SK-N-SH (cell line): ENCODE measurements around the gene SVOP. TPM values are rescaled to one million over a fixed set of nuclear protein-coding genes. Genes with fewer than 3 reads are reported as not detected.

ENCODE experiments used
- CTCF ChIA-PET: fragments of 300-600, 350-600 bp; formaldehyde crosslinking; extraction: SDS; loops from one replicate; lab custom pipeline; 2021; lab: Yijun Ruan, JAX
- POLR2A ChIA-PET: fragments of 350-600 bp; sonication (Branson Sonifier 250); formaldehyde crosslinking; extraction: SDS; loops from one replicate; lab custom pipeline; 2020; ENCODE audit warnings: antibody characterized with exemption, inconsistent platforms; lab: Yijun Ruan, JAX
- DNase-seq: peaks from one replicate; pipeline ENCODE4 v3.0.0; 2012
- H2AFZ ChIP-seq: fragments of 200-600 bp; sonication (generic); 2 replicates; pipeline ENCODE4 v1.8.1; 2016; ENCODE audit warnings: antibody characterized with exemption, mild to moderate bottlenecking, low read depth
- H3F3A ChIP-seq: fragments of 200-600 bp; sonication (generic); replicated peaks from 2 replicates; pipeline ENCODE3; 2016; ENCODE audit warnings: antibody characterized with exemption, mild to moderate bottlenecking; ENCODE audit not compliant: insufficient read depth
- H3K27ac ChIP-seq, 2 experiments: fragments of 200-500 bp in 1 of 2; fragments of 200-600 bp in 1 of 2; sonication (Bioruptor generic) in 1 of 2; sonication (generic), shearing (Covaris generic) in 1 of 2; 2 replicates each; pipeline versions ENCODE4 v1.5.1 to v1.6.1; 2014 to 2016; ENCODE audit warnings: low read depth in 2 of 2, inconsistent platforms in 1 of 2, low read length in 1 of 2, mild to moderate bottlenecking in 1 of 2, mixed read lengths in 1 of 2
- H3K27me3 ChIP-seq: fragments of 200-600 bp; sonication (generic), shearing (Covaris generic); 2 replicates; pipeline ENCODE4 v1.6.1; 2016; ENCODE audit warnings: mixed run types; ENCODE audit not compliant: insufficient read depth
- H3K36me3 ChIP-seq, 2 experiments: fragments of 200-500 bp in 1 of 2; fragments of 200-600 bp in 1 of 2; sonication (Bioruptor generic) in 1 of 2; sonication (generic) in 1 of 2; replicated peaks in 1 of 2; 2 replicates each; pipeline versions ENCODE3 to v1.5.1; 2014 to 2016; ENCODE audit warnings: low read length in 1 of 2, mild to moderate bottlenecking in 1 of 2; ENCODE audit not compliant: insufficient read depth in 2 of 2, control insufficient read depth in 1 of 2
- H3K4me1 ChIP-seq, 2 experiments: fragments of 200-500 bp in 1 of 2; fragments of 200-600 bp in 1 of 2; sonication (Bioruptor generic) in 1 of 2; sonication (generic), shearing (Covaris generic) in 1 of 2; 2 replicates each; pipeline versions ENCODE4 v1.5.1 to v1.6.1; 2014 to 2016; ENCODE audit warnings: low read depth in 1 of 2, low read length in 1 of 2, mixed run types in 1 of 2; ENCODE audit not compliant: insufficient read depth in 2 of 2, control insufficient read depth in 1 of 2
- H3K4me2 ChIP-seq: fragments of 200-600 bp; sonication (generic), shearing (Covaris generic); 2 replicates; pipeline ENCODE4 v1.6.1; 2017; ENCODE audit warnings: mixed run types
- H3K4me3 ChIP-seq, 2 experiments: fragments of 200-500 bp in 1 of 2; fragments of 200-600 bp in 1 of 2; sonication (Bioruptor generic) in 1 of 2; sonication (generic), shearing (Covaris generic) in 1 of 2; 2 replicates each; pipeline versions ENCODE4 v1.5.1 to v1.8.1; 2014 to 2016; ENCODE audit warnings: low read depth in 2 of 2, inconsistent platforms in 1 of 2, low read length in 1 of 2, mild to moderate bottlenecking in 1 of 2, mixed read lengths in 1 of 2, moderate library complexity in 1 of 2
- H3K79me2 ChIP-seq: fragments of 200-600 bp; sonication (generic); 2 replicates; pipeline ENCODE4 v1.8.1; 2017; ENCODE audit warnings: mild to moderate bottlenecking; ENCODE audit not compliant: insufficient read depth
- H3K9ac ChIP-seq: fragments of 200-600 bp; sonication (generic); 2 replicates; pipeline ENCODE4 v1.6.1; 2017; ENCODE audit warnings: mixed run types
- H3K9me2 ChIP-seq: fragments of 200-600 bp; sonication (generic); 2 replicates; pipeline ENCODE4 v1.6.1; 2017; ENCODE audit warnings: mixed run types
- H3K9me3 ChIP-seq: fragments of 200-600 bp; sonication (generic); 2 replicates; pipeline ENCODE4 v1.6.1; 2017; ENCODE audit warnings: mixed run types, mild to moderate bottlenecking, moderate library complexity
- H4K20me1 ChIP-seq: fragments of 200-600 bp; sonication (generic); 2 replicates; pipeline ENCODE4 v1.6.1; 2017; ENCODE audit warnings: mild to moderate bottlenecking, mixed run types; ENCODE audit not compliant: insufficient read depth
- CHD2 ChIP-seq: fragments of 150-350 bp; IDR thresholded peaks from 2 replicates; pipeline ENCODE4 v1.6.1; 2018; ENCODE audit warnings: low read length; ENCODE audit not compliant: partially characterized antibody
- EZH2phosphoT487 ChIP-seq: fragments of 200-600 bp; sonication (generic); IDR thresholded peaks from 2 replicates; pipeline ENCODE4 v1.6.1; 2017; ENCODE audit warnings: low read depth, mixed run types, mild to moderate bottlenecking, antibody characterized with exemption, moderate library complexity, borderline replicate concordance
- FOSL2 ChIP-seq: IDR thresholded peaks from 2 replicates; pipeline ENCODE4 v1.4.0; 2012; ENCODE audit warnings: low read depth, mild to moderate bottlenecking, moderate library complexity, borderline replicate concordance
- FOXJ3 ChIP-seq: sonication (generic); formaldehyde crosslinking; IDR thresholded peaks from 2 replicates; pipeline ENCODE4 v1.5.1; 2020; ENCODE audit warnings: mild to moderate bottlenecking, missing genetic modification reagents
- FOXM1 ChIP-seq: IDR thresholded peaks from 2 replicates; pipeline ENCODE4 v1.4.0; 2012; ENCODE audit warnings: low read depth, mild to moderate bottlenecking
- GABPA ChIP-seq: IDR thresholded peaks from 2 replicates; pipeline ENCODE4 v1.4.0; 2012; ENCODE audit warnings: low read depth, mild to moderate bottlenecking
- MEF2A ChIP-seq: IDR thresholded peaks from 2 replicates; pipeline ENCODE4 v1.4.0; 2012; ENCODE audit warnings: low read depth, borderline replicate concordance
- MXI1 ChIP-seq: IDR thresholded peaks from 2 replicates; pipeline ENCODE4 v1.6.1; 2012; ENCODE audit warnings: mild to moderate bottlenecking, low read depth, low read length, improper control_type of control experiment
- NRF1 ChIP-seq: IDR thresholded peaks from 2 replicates; pipeline ENCODE4 v1.6.1; 2012; ENCODE audit warnings: low read depth, mild to moderate bottlenecking, low read length
- RAD21 ChIP-seq: IDR thresholded peaks from 2 replicates; pipeline ENCODE4 v1.6.1; 2012; ENCODE audit warnings: mild to moderate bottlenecking, low read length
- RCOR1 ChIP-seq: fragments of 150-350 bp; IDR thresholded peaks from 2 replicates; pipeline ENCODE4 v1.6.1; 2017; ENCODE audit warnings: antibody characterized with exemption, low read length
- REST ChIP-seq: IDR thresholded peaks from 2 replicates; pipeline ENCODE4 v1.6.1; 2012; ENCODE audit warnings: mild to moderate bottlenecking, low read depth, low read length, moderate library complexity
- RFX5 ChIP-seq: IDR thresholded peaks from 2 replicates; pipeline ENCODE4 v1.6.1; 2012; ENCODE audit warnings: mild to moderate bottlenecking, improper control_type of control experiment, low read length
- RXRA ChIP-seq: IDR thresholded peaks from 2 replicates; pipeline ENCODE4 v1.4.0; 2012; ENCODE audit warnings: low read depth, mild to moderate bottlenecking, borderline replicate concordance
- SIN3A ChIP-seq: IDR thresholded peaks from 2 replicates; pipeline ENCODE4 v1.6.1; 2012; ENCODE audit warnings: low read depth, mild to moderate bottlenecking, low read length, moderate library complexity, borderline replicate concordance
- TAF1 ChIP-seq: IDR thresholded peaks from 2 replicates; pipeline ENCODE4 v1.6.1; 2012; ENCODE audit warnings: low read depth, mild to moderate bottlenecking, low read length, moderate library complexity, borderline replicate concordance
- TCF12 ChIP-seq: IDR thresholded peaks from 2 replicates; pipeline ENCODE4 v1.4.0; 2012
- USF1 ChIP-seq: IDR thresholded peaks from 2 replicates; pipeline ENCODE4 v1.4.0; 2012; ENCODE audit warnings: low read depth, borderline replicate concordance
- USF2 ChIP-seq: fragments of 150-350 bp; IDR thresholded peaks from 2 replicates; pipeline ENCODE4 v1.6.1; 2017; ENCODE audit warnings: antibody characterized with exemption, low read length, low read depth, borderline replicate concordance
- YY1 ChIP-seq: IDR thresholded peaks from 2 replicates; pipeline ENCODE4 v1.4.0; 2012; ENCODE audit warnings: low read depth, mild to moderate bottlenecking
- WGBS: methylation state at CpG from one replicate; pipeline ENCODE4 v1.1.6; 2017; ENCODE audit warnings: low lambda C conversion rate; 5-methylcytosine and 5-hydroxymethylcytosine counted together
- polyA plus RNA-seq, 3 experiments: library from polyadenylated mRNA; depleted of rRNA; stranded (reverse); fragments of >200 nt; gene quantifications; 2 replicates each; pipeline ENCODE4 v1.2.3, GENCODE V29; 2012
- TF ChIP-seq, protein P1 (sequence below): fragments of 200-600 bp; sonication (generic); IDR thresholded peaks from 2 replicates; pipeline ENCODE4 v1.6.1; 2017; ENCODE audit warnings: antibody characterized with exemption, mild to moderate bottlenecking, moderate library complexity
- TF ChIP-seq, protein P2 (sequence below): IDR thresholded peaks from 2 replicates; pipeline ENCODE4 v1.4.0; 2012; ENCODE audit warnings: low read depth

Gene SVOP
- polyA plus RNA-seq, 1 of the 3 experiments (the other 2 are of a cell fraction) = 0.07 TPM

GRCh38 chr12:108860443-108860842, 160.4 kb downstream of the SVOP start:
- peaks cover 8% of the 10 kb centered on the region for H3F3A ChIP-seq
- POLR2A ChIA-PET = no interaction called here
- peaks cover 22% of the 10 kb centered on the region for H3K79me2 ChIP-seq
- CTCF ChIA-PET = no interaction called here
- H3K4me2 ChIP-seq = no peak overlapping the region
- no peak overlapping the region for H3K4me3 ChIP-seq
- H3K9me2 ChIP-seq = no peaks in the 10 kb centered on the region
- H3K4me1 ChIP-seq = peaks cover 6 to 17% of the 10 kb centered on the region in 2 experiments; a peak in 2 of 4 replicates
- H3K36me3 ChIP-seq = no peaks in the 10 kb centered on the region
- no peaks in the 10 kb centered on the region for H3K27me3 ChIP-seq
- H3K9ac ChIP-seq = no peak overlapping the region
- DNase-seq = no peak
- TF ChIP-seq FOXM1 (no peak), FOSL2 (no peak), RCOR1 (no peak), YY1 (no peak), RAD21 (no peak), TAF1 (no peak), MEF2A (no peak), FOXJ3 (CRISPR knock-in tag) (no peak), EZH2phosphoT487 (no peak), MXI1 (no peak), NRF1 (no peak), USF2 (no peak)
- TF ChIP-seq, protein P1, sequence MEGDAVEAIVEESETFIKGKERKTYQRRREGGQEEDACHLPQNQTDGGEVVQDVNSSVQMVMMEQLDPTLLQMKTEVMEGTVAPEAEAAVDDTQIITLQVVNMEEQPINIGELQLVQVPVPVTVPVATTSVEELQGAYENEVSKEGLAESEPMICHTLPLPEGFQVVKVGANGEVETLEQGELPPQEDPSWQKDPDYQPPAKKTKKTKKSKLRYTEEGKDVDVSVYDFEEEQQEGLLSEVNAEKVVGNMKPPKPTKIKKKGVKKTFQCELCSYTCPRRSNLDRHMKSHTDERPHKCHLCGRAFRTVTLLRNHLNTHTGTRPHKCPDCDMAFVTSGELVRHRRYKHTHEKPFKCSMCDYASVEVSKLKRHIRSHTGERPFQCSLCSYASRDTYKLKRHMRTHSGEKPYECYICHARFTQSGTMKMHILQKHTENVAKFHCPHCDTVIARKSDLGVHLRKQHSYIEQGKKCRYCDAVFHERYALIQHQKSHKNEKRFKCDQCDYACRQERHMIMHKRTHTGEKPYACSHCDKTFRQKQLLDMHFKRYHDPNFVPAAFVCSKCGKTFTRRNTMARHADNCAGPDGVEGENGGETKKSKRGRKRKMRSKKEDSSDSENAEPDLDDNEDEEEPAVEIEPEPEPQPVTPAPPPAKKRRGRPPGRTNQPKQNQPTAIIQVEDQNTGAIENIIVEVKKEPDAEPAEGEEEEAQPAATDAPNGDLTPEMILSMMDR = no peak
- TF ChIP-seq, protein P2, sequence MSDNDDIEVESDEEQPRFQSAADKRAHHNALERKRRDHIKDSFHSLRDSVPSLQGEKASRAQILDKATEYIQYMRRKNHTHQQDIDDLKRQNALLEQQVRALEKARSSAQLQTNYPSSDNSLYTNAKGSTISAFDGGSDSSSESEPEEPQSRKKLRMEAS = no peak
- no peak overlapping the region for H2AFZ ChIP-seq
- 91% methylated on average over 6 of the region's 6 CpGs for WGBS
- H3K9me3 ChIP-seq = no peaks in the 10 kb centered on the region
- H3K27ac ChIP-seq = no peak overlapping the region
- H4K20me1 ChIP-seq = no peaks in the 10 kb centered on the region

- H3K27ac ChIP-seq = no peak overlapping the region
- no peak for DNase-seq
- no peaks in the 10 kb centered on the region for H3K9me2 ChIP-seq
- peaks cover 6 to 17% of the 10 kb centered on the region in 2 experiments; a peak in 2 of 4 replicates for H3K4me1 ChIP-seq
- H3K27me3 ChIP-seq = no peaks in the 10 kb centered on the region
- 96% methylated on average over 1 of the region's 1 CpG for WGBS
- no peak overlapping the region for H3K4me3 ChIP-seq
- H3K9ac ChIP-seq = no peak overlapping the region
- H3K79me2 ChIP-seq = peaks cover 28% of the 10 kb centered on the region
- no peak overlapping the region for H2AFZ ChIP-seq
- H3K4me2 ChIP-seq = no peak overlapping the region
- peaks cover 14% of the 10 kb centered on the region for H3F3A ChIP-seq
- no peaks in the 10 kb centered on the region for H3K9me3 ChIP-seq
- no peaks in the 10 kb centered on the region for H4K20me1 ChIP-seq
- CTCF ChIA-PET = no interaction called here
- POLR2A ChIA-PET = no interaction called here
- H3K36me3 ChIP-seq = peaks cover 0 to 4% of the 10 kb centered on the region in 2 experiments
- TF ChIP-seq GABPA = no peak
- TF ChIP-seq MXI1 = no peak
- no peak for TF ChIP-seq TCF12
- no peak for TF ChIP-seq RFX5
- no peak for TF ChIP-seq SIN3A
- no peak for TF ChIP-seq CHD2
- TF ChIP-seq, protein P2 = no peak
- no peak for TF ChIP-seq USF1
- TF ChIP-seq REST = no peak
- no peak for TF ChIP-seq RXRA
Observed at GRCh38 chr12:108859923-108860291, 161.0 kb downstream of the SVOP start.
